HG03558 (cell line): Measurements from ENCODE around the gene LINGO1.

ENCODE experiments used
- ATAC-seq: cut with Tn5 transposase; IDR thresholded peaks from one replicate; pipeline ENCODE4 v1.9.1; 2021; ENCODE audit warnings: moderate number of reproducible peaks; ENCODE audit not compliant: unreplicated experiment; ENCODE audit errors: extremely low read depth

The LINGO1 gene

GRCh38 chr15:77575203-77575934, 57.3 kb downstream of the LINGO1 start:
- no peak for ATAC-seq

- ATAC-seq, result no peak
Observed at GRCh38 chr15:77574521-77575202, 58.0 kb downstream of the LINGO1 start.

- no peak for ATAC-seq
Observed at GRCh38 chr15:77573802-77574201, 58.9 kb downstream of the LINGO1 start.

GRCh38 chr15:77572186-77572585, 60.5 kb downstream of the LINGO1 start:
- no peak for ATAC-seq

GRCh38 chr15:77571741-77572140, 61.0 kb downstream of the LINGO1 start:
- ATAC-seq, result no peak

DNA sequence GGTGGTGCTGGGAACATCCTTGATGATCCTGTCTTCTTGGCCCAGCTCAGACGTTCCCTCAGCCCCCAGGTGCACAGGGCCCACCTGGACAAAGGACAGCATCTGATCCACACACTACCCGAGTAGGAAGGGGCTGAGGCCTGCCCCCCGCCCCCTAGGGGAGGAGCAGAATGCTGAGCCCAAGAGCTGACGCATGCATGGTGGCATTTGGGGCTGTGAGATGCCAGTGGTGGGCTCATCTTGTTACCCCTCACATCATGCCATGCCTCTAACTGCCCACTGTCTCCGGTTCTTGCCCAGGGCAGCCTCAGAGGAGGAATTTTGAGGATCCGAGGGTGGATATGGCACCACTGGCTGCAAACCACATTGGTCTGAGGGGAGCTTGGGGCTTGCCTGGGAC, 61.5 kb downstream of the LINGO1 start:
- no peak for ATAC-seq

GRCh38 chr15:77569729-77570125, 63.0 kb downstream of the LINGO1 start:
- no peak for ATAC-seq

DNA sequence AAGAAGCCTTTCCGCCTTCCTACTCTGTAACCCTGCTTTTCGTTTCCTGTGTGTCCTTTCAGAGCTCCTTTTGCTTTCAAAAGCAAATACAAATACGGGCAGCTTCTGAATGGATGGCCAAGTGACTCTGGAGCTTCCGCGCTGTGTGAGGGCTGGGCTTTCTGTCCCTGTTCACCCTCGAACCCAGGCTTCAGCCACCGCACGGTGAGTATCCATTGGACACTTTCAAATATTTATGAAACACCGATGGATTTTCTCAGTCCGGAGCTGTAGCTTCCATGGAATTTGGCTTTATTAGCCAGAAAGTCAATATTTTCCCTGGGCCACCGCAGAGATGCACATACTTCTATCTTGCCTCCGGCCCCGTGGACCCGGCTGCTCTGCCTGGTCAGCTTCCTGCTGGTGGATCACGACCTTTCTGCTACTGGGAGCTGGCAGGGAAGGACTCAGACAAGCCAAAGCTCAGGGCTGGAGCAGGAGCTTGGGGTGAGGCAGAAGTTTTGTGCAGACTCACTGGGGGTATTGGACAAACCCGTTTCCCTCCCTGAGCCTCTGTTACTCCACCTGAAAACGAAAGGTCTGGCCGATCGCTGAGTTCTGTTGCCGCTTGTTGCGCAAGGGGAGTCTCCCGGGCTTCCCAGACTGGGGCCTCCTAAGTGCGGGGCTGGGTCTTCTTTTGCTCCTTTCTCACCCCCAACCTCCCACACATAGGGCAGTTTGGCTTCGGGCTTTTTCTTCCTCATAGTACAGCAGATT, 63.6 kb downstream of the LINGO1 start:
- no peak for ATAC-seq

GRCh38 chr15:77568014-77568972, 64.4 kb downstream of the LINGO1 start:
- no peak for ATAC-seq

- no peak for ATAC-seq
Observed at GRCh38 chr15:77567202-77567601, 65.5 kb downstream of the LINGO1 start.

DNA sequence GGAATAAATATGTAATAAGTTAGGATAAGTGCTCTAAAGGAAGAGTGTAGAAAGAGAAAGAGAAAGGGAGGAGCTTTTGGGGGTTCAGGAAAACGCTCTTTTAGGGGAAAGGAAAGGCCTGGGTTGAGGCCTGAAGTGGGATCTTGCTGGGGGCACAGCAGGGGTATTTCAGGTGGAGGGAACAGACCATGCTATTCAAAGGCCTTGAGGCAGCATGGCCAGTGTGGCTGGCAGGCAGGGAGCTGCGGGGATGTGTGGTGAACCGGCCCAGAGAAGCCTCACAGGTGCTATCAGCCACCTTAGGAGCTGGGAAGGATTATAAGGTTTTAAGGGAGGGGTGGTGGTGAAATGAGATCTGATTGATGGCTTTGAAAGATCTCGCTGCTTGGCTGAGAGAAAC, 66.6 kb downstream of the LINGO1 start:
- no peak for ATAC-seq

DNA sequence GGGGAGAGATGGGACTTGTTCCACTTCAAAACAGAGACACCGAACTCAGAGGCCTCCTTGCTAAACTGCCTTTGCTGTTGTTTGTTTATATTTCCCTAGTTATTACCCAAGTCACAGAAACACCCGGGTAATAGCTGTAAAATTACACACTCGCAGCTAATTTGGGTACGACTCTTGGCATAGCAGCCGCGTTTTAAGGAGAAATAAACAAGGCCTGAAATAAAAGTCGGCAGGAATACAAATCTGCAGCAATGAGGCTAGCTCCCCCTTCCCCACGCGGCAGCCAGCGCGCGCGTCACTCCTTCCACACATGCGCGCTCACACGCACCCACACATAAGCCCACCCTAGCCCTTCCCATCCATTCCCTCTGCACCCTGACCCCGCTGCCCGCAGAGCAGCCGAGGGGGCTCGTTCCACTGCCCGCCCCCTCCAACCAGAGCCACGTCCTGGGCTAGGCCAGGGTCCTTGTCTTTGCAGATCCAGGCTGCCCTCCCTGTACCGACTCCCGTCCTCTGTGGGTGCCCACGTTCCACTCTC, 67.3 kb downstream of the LINGO1 start:
- ATAC-seq, result no peak

GRCh38 chr15:77564938-77565337, 67.8 kb downstream of the LINGO1 start:
- ATAC-seq, result no peak

- ATAC-seq, result no peak
Observed at GRCh38 chr15:77564341-77564740, 68.4 kb downstream of the LINGO1 start.

- ATAC-seq, result no peak
Observed at GRCh38 chr15:77563623-77564156, 69.0 kb downstream of the LINGO1 start.
